ENCODE data around the gene NAXD.
"Not testable (repeated sequence)": the region's sequence is repeated elsewhere in the genome, so short reads cannot be mapped to it uniquely, and the experiment has no call there.

DNA sequence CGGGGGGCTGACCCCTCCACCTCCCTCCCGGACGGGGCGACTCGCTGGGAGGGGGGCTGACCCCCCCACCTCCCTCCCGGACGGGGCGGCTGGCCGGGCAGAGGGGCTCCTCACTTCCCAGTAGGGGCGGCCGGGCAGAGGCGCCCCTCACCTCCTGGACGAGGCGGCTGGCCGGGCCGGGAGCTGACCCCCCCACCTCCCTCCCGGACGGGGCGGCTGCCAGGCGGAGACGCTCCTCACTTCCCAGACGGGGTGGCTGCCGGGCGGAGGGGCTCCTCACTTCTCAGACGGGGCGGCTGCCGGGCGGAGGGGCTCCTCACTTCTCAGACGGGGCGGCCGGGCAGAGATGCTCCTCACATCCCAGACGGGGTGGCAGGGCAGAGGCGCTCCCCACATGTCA, 9.1 kb upstream of the NAXD start:
- TF ChIP-seq, protein P1, sequence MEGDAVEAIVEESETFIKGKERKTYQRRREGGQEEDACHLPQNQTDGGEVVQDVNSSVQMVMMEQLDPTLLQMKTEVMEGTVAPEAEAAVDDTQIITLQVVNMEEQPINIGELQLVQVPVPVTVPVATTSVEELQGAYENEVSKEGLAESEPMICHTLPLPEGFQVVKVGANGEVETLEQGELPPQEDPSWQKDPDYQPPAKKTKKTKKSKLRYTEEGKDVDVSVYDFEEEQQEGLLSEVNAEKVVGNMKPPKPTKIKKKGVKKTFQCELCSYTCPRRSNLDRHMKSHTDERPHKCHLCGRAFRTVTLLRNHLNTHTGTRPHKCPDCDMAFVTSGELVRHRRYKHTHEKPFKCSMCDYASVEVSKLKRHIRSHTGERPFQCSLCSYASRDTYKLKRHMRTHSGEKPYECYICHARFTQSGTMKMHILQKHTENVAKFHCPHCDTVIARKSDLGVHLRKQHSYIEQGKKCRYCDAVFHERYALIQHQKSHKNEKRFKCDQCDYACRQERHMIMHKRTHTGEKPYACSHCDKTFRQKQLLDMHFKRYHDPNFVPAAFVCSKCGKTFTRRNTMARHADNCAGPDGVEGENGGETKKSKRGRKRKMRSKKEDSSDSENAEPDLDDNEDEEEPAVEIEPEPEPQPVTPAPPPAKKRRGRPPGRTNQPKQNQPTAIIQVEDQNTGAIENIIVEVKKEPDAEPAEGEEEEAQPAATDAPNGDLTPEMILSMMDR (conservative IDR thresholded peaks at IDR 0.05; ENCODE audit: low read length) = not testable (repeated sequence)
- TF ChIP-seq EZH2phosphoT487 (IDR thresholded peaks at IDR 0.05; ENCODE audit: borderline replicate concordance, low read depth, low read length) = not testable (repeated sequence)
